IMR-90 (cell line): ENCODE results near the gene STOML1. TPM values are rescaled to one million over a fixed set of nuclear protein-coding genes. Genes with fewer than 3 reads are reported as not detected.

Experiments used
- ATAC-seq: fragments of 200-7000 bp; cut with Tn5 transposase; 2 replicates; pipeline ENCODE4 v1.9.1; 2020; ENCODE audit warnings: low read depth, mild to moderate bottlenecking, moderate library complexity
- BruUV-seq: library from RNA; stranded (reverse); fragments of 400-500 nt; replicated peaks from 2 replicates; lab custom pipeline; 2021; lab: Mats Ljungman, UMichigan
- CTCF ChIA-PET: fragments of 300-600 bp; formaldehyde crosslinking; extraction: SDS; loops from one replicate; lab custom pipeline; 2021; ENCODE audit warnings: antibody characterized with exemption; lab: Yijun Ruan, JAX
- POLR2A ChIA-PET: fragments of 300-600 bp; sonication (Branson Sonifier 250); formaldehyde crosslinking; loops from one replicate; lab custom pipeline; 2022; ENCODE audit warnings: antibody characterized with exemption; ENCODE audit not compliant: unreplicated experiment; lab: Charles Lee
- DNase-seq: peaks from one replicate; pipeline ENCODE4 v3.0.0; 2013
- H2AFZ ChIP-seq: replicated peaks from 2 replicates; pipeline ENCODE3; 2013; ENCODE audit warnings: low read length, mild to moderate bottlenecking; ENCODE audit not compliant: poor library complexity
- H2AK5ac ChIP-seq: 2 replicates; pipeline ENCODE4 v1.6.1; 2013; ENCODE audit warnings: low read depth, low read length, inconsistent platforms
- H2AK9ac ChIP-seq: replicated peaks from 2 replicates; pipeline ENCODE3; 2013; ENCODE audit warnings: mild to moderate bottlenecking, low read depth, low read length, moderate library complexity; ENCODE audit not compliant: poor library complexity
- H2BK120ac ChIP-seq: 2 replicates; pipeline ENCODE4 v1.6.1; 2013; ENCODE audit warnings: low read depth, low read length, inconsistent platforms
- H2BK15ac ChIP-seq: 3 replicates; pipeline ENCODE4 v1.6.1; 2013; ENCODE audit warnings: low read depth, low read length, inconsistent platforms
- H2BK20ac ChIP-seq: 2 replicates; pipeline ENCODE4 v1.6.1; 2013; ENCODE audit warnings: low read depth, mild to moderate bottlenecking, inconsistent platforms, low read length, moderate library complexity
- H2BK5ac ChIP-seq: 2 replicates; pipeline ENCODE4 v1.6.1; 2013; ENCODE audit warnings: mild to moderate bottlenecking, low read depth, low read length, inconsistent platforms; ENCODE audit not compliant: poor library complexity, severe bottlenecking
- H3K14ac ChIP-seq: replicated peaks from 2 replicates; pipeline ENCODE4 v1.6.1; 2013; ENCODE audit warnings: low read depth, low read length, inconsistent platforms
- H3K18ac ChIP-seq: 2 replicates; pipeline ENCODE4 v1.6.1; 2013; ENCODE audit warnings: low read depth, low read length, control low read depth
- H3K23ac ChIP-seq: 2 replicates; pipeline ENCODE4 v1.6.1; 2013; ENCODE audit warnings: low read depth, low read length, inconsistent platforms
- H3K27ac ChIP-seq: 2 replicates; pipeline ENCODE4 v1.5.1; 2013; ENCODE audit warnings: mild to moderate bottlenecking, control low read depth, low read length; ENCODE audit not compliant: insufficient read depth
- H3K27me3 ChIP-seq: 2 replicates; pipeline ENCODE4 v1.6.1; 2013; ENCODE audit warnings: low read length; ENCODE audit not compliant: control insufficient read depth, insufficient read depth
- H3K36me3 ChIP-seq: 2 replicates; pipeline ENCODE4 v1.6.1; 2013; ENCODE audit warnings: low read length, mixed read lengths; ENCODE audit not compliant: control insufficient read depth, insufficient read depth
- H3K4ac ChIP-seq: 2 replicates; pipeline ENCODE4 v1.6.1; 2013; ENCODE audit warnings: low read depth, low read length, inconsistent platforms
- H3K4me1 ChIP-seq: 2 replicates; pipeline ENCODE4 v1.6.1; 2013; ENCODE audit warnings: low read length, mixed read lengths; ENCODE audit not compliant: control insufficient read depth, insufficient read depth
- H3K4me2 ChIP-seq: 2 replicates; pipeline ENCODE4 v1.6.1; 2013; ENCODE audit warnings: low read depth, mild to moderate bottlenecking, control low read depth, low read length, moderate library complexity
- H3K4me3 ChIP-seq: 2 replicates; pipeline ENCODE4 v1.5.1; 2013; ENCODE audit warnings: low read depth, mild to moderate bottlenecking, control low read depth, low read length, moderate library complexity; ENCODE audit not compliant: insufficient read depth
- H3K56ac ChIP-seq: 2 replicates; pipeline ENCODE4 v1.6.1; 2013; ENCODE audit warnings: low read length, inconsistent platforms; ENCODE audit not compliant: insufficient read depth; ENCODE audit errors: extremely low read depth
- H3K79me1 ChIP-seq, 2 experiments: 2 replicates each; pipeline ENCODE4 v1.6.1; 2013; ENCODE audit warnings: low read length in 2 of 2, inconsistent platforms in 1 of 2, low read depth in 1 of 2
- H3K9ac ChIP-seq: 2 replicates; pipeline ENCODE4 v1.6.1; 2013; ENCODE audit warnings: low read depth, low read length, control low read depth
- H3K9me1 ChIP-seq: 2 replicates; pipeline ENCODE4 v1.6.1; 2013; ENCODE audit warnings: low read length, inconsistent platforms; ENCODE audit not compliant: insufficient read depth
- H3K9me3 ChIP-seq: 2 replicates; pipeline ENCODE4 v1.6.1; 2013; ENCODE audit warnings: low read length; ENCODE audit not compliant: control insufficient read depth, insufficient read depth
- H4K20me1 ChIP-seq: 2 replicates; pipeline ENCODE4 v1.6.1; 2013; ENCODE audit warnings: low read length, inconsistent platforms; ENCODE audit not compliant: insufficient read depth
- H4K5ac ChIP-seq: 2 replicates; pipeline ENCODE4 v1.6.1; 2013; ENCODE audit warnings: mild to moderate bottlenecking, low read depth, low read length, control low read depth
- H4K8ac ChIP-seq, 2 experiments: 2 replicates each; pipeline ENCODE4 v1.6.1; 2013; ENCODE audit warnings: low read depth in 2 of 2, low read length in 2 of 2, control low read depth in 1 of 2, inconsistent platforms in 1 of 2
- H4K91ac ChIP-seq: 2 replicates; pipeline ENCODE4 v1.6.1; 2013; ENCODE audit warnings: low read depth, low read length, inconsistent platforms; ENCODE audit not compliant: insufficient read depth
- CHD1 ChIP-seq: IDR thresholded peaks from 2 replicates; pipeline ENCODE4 v1.6.1; 2012; ENCODE audit warnings: low read depth, low read length, improper control_type of control experiment
- CTCF ChIP-seq: conservative IDR thresholded peaks from 2 replicates; pipeline ENCODE4 v1.5.1; 2012; ENCODE audit warnings: mild to moderate bottlenecking, low read depth, low read length, improper control_type of control experiment
- ELK1 ChIP-seq: fragments of 150-350 bp; IDR thresholded peaks from 2 replicates; pipeline ENCODE4 v1.6.1; 2016; ENCODE audit warnings: low read depth, mild to moderate bottlenecking, low read length, moderate library complexity, borderline replicate concordance
- MAFK ChIP-seq: IDR thresholded peaks from 2 replicates; pipeline ENCODE4 v1.6.1; 2012; ENCODE audit warnings: low read depth, low read length, improper control_type of control experiment
- MAZ ChIP-seq: IDR thresholded peaks from 2 replicates; pipeline ENCODE4 v1.6.1; 2012; ENCODE audit warnings: low read depth, mild to moderate bottlenecking, low read length, improper control_type of control experiment, moderate library complexity, borderline replicate concordance
- MXI1 ChIP-seq: IDR thresholded peaks from 2 replicates; pipeline ENCODE4 v1.6.1; 2012; ENCODE audit warnings: low read depth, mild to moderate bottlenecking, low read length, moderate library complexity, borderline replicate concordance
- NFE2L2 ChIP-seq: fragments of 150-350 bp; IDR thresholded peaks from 2 replicates; pipeline ENCODE4 v1.6.1; 2016; ENCODE audit warnings: low read depth, mild to moderate bottlenecking, low read length
- RAD21 ChIP-seq: IDR thresholded peaks from 2 replicates; pipeline ENCODE4 v1.6.1; 2012; ENCODE audit warnings: low read length, improper control_type of control experiment
- RFX5 ChIP-seq: IDR thresholded peaks from 2 replicates; pipeline ENCODE4 v1.8.0; 2012; ENCODE audit warnings: low read depth, mild to moderate bottlenecking, low read length, moderate library complexity
- SMC3 ChIP-seq: fragments of 150-350 bp; IDR thresholded peaks from 2 replicates; pipeline ENCODE4 v1.6.1; 2016; ENCODE audit warnings: low read depth, mild to moderate bottlenecking, antibody characterized with exemption, low read length, moderate library complexity
- WGBS, 2 experiments: methylation state at CpG; one replicate each; pipeline versions ENCODE4 v1.1.5 to v1.1.7; 2013; ENCODE audit warnings: missing lambda C conversion rate in 2 of 2; ENCODE audit not compliant: insufficient read length in 1 of 2; ENCODE audit errors: extremely low coverage in 2 of 2; 5-methylcytosine and 5-hydroxymethylcytosine counted together
- dilution Hi-C: fragments of 300-500 bp; cut with HindIII; formaldehyde crosslinking; loops from one replicate; pipeline ENCODE4 v1.14.3; 2018; ENCODE audit warnings: low sequenced_read_pairs; ENCODE audit not compliant: unreplicated experiment
- in situ Hi-C: fragments of 300-500 bp; cut with MboI; formaldehyde crosslinking; loops from 3 replicates; pipeline ENCODE4 v1.14.3; 2019; ENCODE audit warnings: low sequenced_read_pairs, inconsistent platforms, mixed read lengths
- intact Hi-C: fragments of 100-400 bp; cut with micrococcal nuclease; formaldehyde crosslinking; loops from 2 replicates; pipeline ENCODE4 v1.10.0; 2022
- polyA plus RNA-seq, 3 experiments: library from polyadenylated mRNA; depleted of rRNA; stranded (reverse); fragments of >200 nt; gene quantifications; 2 replicates each; pipeline ENCODE4 v1.2.3, GENCODE V29; 2012; ENCODE audit warnings: low replicate concordance in 1 of 3
- total RNA-seq: library from RNA; depleted of rRNA; stranded (reverse); fragments of >200 nt; gene quantifications from 2 replicates; pipeline ENCODE4 v1.2.3, GENCODE V29; 2012

Gene STOML1
- total and polyA plus RNA-seq, 2 of the 4 experiments (the other 2 are of a cell fraction), result 11.8 to 21.2 TPM

DNA sequence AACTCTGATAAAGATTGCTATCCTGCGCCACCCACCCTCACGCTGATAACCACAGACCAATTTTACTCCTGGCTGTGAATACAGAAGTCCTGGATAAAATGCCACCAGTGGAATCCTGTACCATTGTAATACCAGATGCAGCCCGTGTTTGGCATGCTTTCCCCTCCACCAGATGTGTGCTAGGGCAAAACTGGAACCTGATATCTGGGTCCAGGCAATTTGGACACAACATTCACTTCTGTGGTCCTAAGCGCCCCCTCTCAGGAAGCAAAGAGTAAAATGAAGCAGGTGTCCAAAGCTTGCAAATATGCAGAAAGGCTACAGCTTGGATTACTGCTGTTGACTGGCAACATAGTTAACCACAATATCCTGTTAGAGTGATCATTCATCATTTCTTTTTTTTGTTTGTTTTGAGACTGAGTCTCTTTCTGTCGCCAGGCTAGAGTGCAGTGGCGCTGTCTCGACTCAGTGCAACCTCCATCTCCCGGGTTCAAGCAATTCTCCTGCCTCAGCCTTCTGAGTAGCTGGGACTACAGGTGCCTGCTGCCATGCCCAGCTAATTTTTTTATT is 33.0 kb downstream of the STOML1 start:
- Histone ChIP-seq H2BK20ac (no peak overlapping the region), H3K56ac (no peak overlapping the region), H4K20me1 (no peaks in the 10 kb centered on the region), H3K4me2 (no peak overlapping the region), H2AFZ (no peak overlapping the region), H3K4ac (no peak overlapping the region), H3K14ac (no peak overlapping the region), H2BK120ac (no peak overlapping the region), H3K79me1 (no peaks in the 10 kb centered on the region), H4K91ac (no peak overlapping the region), H3K4me3 (no peak overlapping the region), H3K18ac (no peak overlapping the region), H3K9me3 (no peaks in the 10 kb centered on the region), H4K5ac (no peak overlapping the region), H2BK5ac (no peak overlapping the region), H2BK15ac (no peak overlapping the region), H4K8ac (no peak overlapping the region), H3K27ac (no peak overlapping the region), H3K27me3 (no peaks in the 10 kb centered on the region), H3K23ac (no peak overlapping the region), H3K4me1 (peaks cover 19% of the 10 kb centered on the region), H2AK9ac (peak overlapping the region; percentile 25), H3K9me1 (peaks cover 18% of the 10 kb centered on the region), H2AK5ac (no peak overlapping the region), H3K36me3 (no peaks in the 10 kb centered on the region), H3K9ac (no peak overlapping the region)
- in situ Hi-C loops (no loop called here), dilution Hi-C loops (no loop called here), intact Hi-C loops (no loop called here)
- ATAC-seq (no peak), DNase-seq (no peak)
- TF ChIP-seq RAD21 (no peak), RFX5 (no peak), MXI1 (no peak), ELK1 (no peak), NFE2L2 (no peak), MAZ (no peak), MAFK (no peak), CHD1 (no peak), CTCF (no peak), SMC3 (no peak)
- CTCF ChIA-PET, result interaction anchor here (1.0 kb wide), 1 partner anchor 14 kb away, joined by 4 read pairs; no protein-coding TSS in a partner anchor
- POLR2A ChIA-PET, result no interaction called here
- WGBS, 2 experiments, result 70% methylated on average over 3 of the region's 8 CpGs; no CpG with 5 or more reads in 1 of the 2 experiments
- no TSS peak for BruUV-seq
